ENCODE measurements around the gene ABCA12.

Gene ABCA12

GRCh38 chr2:215156453-215156852, 18.0 kb upstream of the ABCA12 start:
- no peak for TF ChIP-seq CTCF (IDR thresholded peaks at IDR 0.05)

GRCh38 chr2:215149894-215150293, 11.5 kb upstream of the ABCA12 start:
- no peak for TF ChIP-seq CTCF (IDR thresholded peaks at IDR 0.05)

GRCh38 chr2:215149486-215149885, 11.1 kb upstream of the ABCA12 start:
- TF ChIP-seq CTCF (IDR thresholded peaks at IDR 0.05), result no peak

- no peak for TF ChIP-seq CTCF (IDR thresholded peaks at IDR 0.05)
These were observed 10.6 kb upstream of the ABCA12 start for GRCh38 chr2:215149060-215149459.

GRCh38 chr2:215145611-215146010, 7.2 kb upstream of the ABCA12 start:
- TF ChIP-seq CTCF (IDR thresholded peaks at IDR 0.05), result no peak

GRCh38 chr2:215144106-215144875, 5.9 kb upstream of the ABCA12 start:
- TF ChIP-seq CTCF (IDR thresholded peaks at IDR 0.05), result no peak

GRCh38 chr2:215143458-215143857, 5.0 kb upstream of the ABCA12 start:
- TF ChIP-seq CTCF (IDR thresholded peaks at IDR 0.05), result no peak

- no peak for TF ChIP-seq CTCF (IDR thresholded peaks at IDR 0.05)
These were observed 3.3 kb upstream of the ABCA12 start for GRCh38 chr2:215141706-215142105.
